ENCODE measurements around the gene GAA.

DNA sequence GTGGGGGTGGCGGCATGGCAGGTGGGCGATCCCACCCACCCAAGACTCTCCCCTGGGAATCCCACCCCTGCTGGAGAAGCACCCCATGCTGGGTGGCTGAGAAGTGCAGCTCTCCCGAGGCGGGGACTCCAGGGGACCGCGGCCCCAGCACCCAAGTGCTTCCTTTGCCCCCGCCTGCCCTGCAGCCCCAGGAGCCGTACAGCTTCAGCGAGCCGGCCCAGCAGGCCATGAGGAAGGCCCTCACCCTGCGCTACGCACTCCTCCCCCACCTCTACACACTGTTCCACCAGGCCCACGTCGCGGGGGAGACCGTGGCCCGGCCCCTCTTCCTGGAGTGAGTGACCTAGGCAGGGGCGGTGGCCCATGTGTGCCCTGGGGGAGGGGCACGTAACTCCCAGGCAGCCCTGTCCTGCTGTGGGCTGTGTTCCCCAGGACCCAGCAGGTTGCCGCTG lies 11.7 kb downstream of the GAA start:
- TF ChIP-seq POLR2A (IDR thresholded peaks at IDR 0.05; ENCODE audit: low read depth, low read length) (no peak), RAD21 (IDR thresholded peaks at IDR 0.05; ENCODE audit: low read length) (no peak), NFE2L2 (IDR thresholded peaks at IDR 0.05; ENCODE audit: low read depth, low read length) (no peak), RFX5 (IDR thresholded peaks at IDR 0.05; ENCODE audit: low read depth, low read length) (no peak), BHLHE40 (IDR thresholded peaks at IDR 0.05; ENCODE audit: low read depth, low read length) (no peak), CEBPB (IDR thresholded peaks at IDR 0.05; ENCODE audit: low read depth, low read length) (no peak), CHD1 (IDR thresholded peaks at IDR 0.05; ENCODE audit: low read depth, low read length) (no peak), MXI1 (IDR thresholded peaks at IDR 0.05; ENCODE audit: borderline replicate concordance, low read depth, low read length) (no peak), RCOR1 (IDR thresholded peaks at IDR 0.05; ENCODE audit: insufficient replicate concordance, low read length) (no peak), SMC3 (IDR thresholded peaks at IDR 0.05; ENCODE audit: low read depth, low read length) (no peak)
- TF ChIP-seq, protein P1, sequence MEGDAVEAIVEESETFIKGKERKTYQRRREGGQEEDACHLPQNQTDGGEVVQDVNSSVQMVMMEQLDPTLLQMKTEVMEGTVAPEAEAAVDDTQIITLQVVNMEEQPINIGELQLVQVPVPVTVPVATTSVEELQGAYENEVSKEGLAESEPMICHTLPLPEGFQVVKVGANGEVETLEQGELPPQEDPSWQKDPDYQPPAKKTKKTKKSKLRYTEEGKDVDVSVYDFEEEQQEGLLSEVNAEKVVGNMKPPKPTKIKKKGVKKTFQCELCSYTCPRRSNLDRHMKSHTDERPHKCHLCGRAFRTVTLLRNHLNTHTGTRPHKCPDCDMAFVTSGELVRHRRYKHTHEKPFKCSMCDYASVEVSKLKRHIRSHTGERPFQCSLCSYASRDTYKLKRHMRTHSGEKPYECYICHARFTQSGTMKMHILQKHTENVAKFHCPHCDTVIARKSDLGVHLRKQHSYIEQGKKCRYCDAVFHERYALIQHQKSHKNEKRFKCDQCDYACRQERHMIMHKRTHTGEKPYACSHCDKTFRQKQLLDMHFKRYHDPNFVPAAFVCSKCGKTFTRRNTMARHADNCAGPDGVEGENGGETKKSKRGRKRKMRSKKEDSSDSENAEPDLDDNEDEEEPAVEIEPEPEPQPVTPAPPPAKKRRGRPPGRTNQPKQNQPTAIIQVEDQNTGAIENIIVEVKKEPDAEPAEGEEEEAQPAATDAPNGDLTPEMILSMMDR (conservative IDR thresholded peaks at IDR 0.05; ENCODE audit: low read depth, low read length), result no peak
- TF ChIP-seq, protein P2, sequence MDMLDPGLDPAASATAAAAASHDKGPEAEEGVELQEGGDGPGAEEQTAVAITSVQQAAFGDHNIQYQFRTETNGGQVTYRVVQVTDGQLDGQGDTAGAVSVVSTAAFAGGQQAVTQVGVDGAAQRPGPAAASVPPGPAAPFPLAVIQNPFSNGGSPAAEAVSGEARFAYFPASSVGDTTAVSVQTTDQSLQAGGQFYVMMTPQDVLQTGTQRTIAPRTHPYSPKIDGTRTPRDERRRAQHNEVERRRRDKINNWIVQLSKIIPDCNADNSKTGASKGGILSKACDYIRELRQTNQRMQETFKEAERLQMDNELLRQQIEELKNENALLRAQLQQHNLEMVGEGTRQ (IDR thresholded peaks at IDR 0.05; ENCODE audit: low read depth, low read length), result no peak
